CD8-positive, alpha-beta memory T cell (primary cell): ENCODE data around the gene IL22RA2. TPM values are rescaled to one million over a fixed set of nuclear protein-coding genes. Genes with fewer than 3 reads are reported as not detected.

Experiments used
- CTCF ChIA-PET: fragments of 350-600 bp; sonication (Branson Sonifier 250); formaldehyde crosslinking; loops from one replicate; lab custom pipeline; 2021; ENCODE audit warnings: antibody characterized with exemption; lab: Charles Lee
- POLR2A ChIA-PET: fragments of 350-600 bp; sonication (Branson Sonifier 250); formaldehyde crosslinking; loops from one replicate; lab custom pipeline; 2021; ENCODE audit warnings: antibody characterized with exemption; lab: Charles Lee
- DNase-seq, 5 donors: peaks; one replicate each; pipeline versions ENCODE4 v3.0.0 to v3.0.0-alpha.2; 2020 to 2022; ENCODE audit warnings: mixed read lengths in 1 of 5
- H3K27ac ChIP-seq: one replicate; pipeline ENCODE4 v1.7.0; 2013; ENCODE audit warnings: low read depth, mild to moderate bottlenecking, low read length, moderate library complexity
- H3K27me3 ChIP-seq: 2 replicates; pipeline ENCODE4 v1.7.0; 2013; ENCODE audit warnings: low read length, mild to moderate bottlenecking; ENCODE audit not compliant: insufficient read depth, poor library complexity, severe bottlenecking
- H3K36me3 ChIP-seq: 2 replicates; pipeline ENCODE4 v1.7.0; 2013; ENCODE audit warnings: mild to moderate bottlenecking, low read length, moderate library complexity; ENCODE audit not compliant: insufficient read depth
- H3K4me1 ChIP-seq: 2 replicates; pipeline ENCODE4 v1.7.0; 2013; ENCODE audit warnings: mild to moderate bottlenecking, low read length, moderate library complexity; ENCODE audit not compliant: insufficient read depth
- H3K4me3 ChIP-seq: 2 replicates; pipeline ENCODE4 v1.7.0; 2013; ENCODE audit warnings: mild to moderate bottlenecking, low read length
- H3K9me3 ChIP-seq: 2 replicates; pipeline ENCODE4 v1.7.0; 2013; ENCODE audit warnings: mild to moderate bottlenecking, low read length
- H3K27ac Mint-ChIP-seq, 8 donors: one replicate each; pipeline ENCODE4 v1.8.0; 2020 to 2021; ENCODE audit warnings: mixed read lengths in 8 of 8, mild to moderate bottlenecking in 6 of 8, inconsistent platforms in 3 of 8, moderate library complexity in 3 of 8
- H3K27me3 Mint-ChIP-seq, 2 donors: one replicate each; pipeline ENCODE4 v1.8.0; 2020 to 2021; ENCODE audit warnings: mixed read lengths in 2 of 2, mild to moderate bottlenecking in 1 of 2, moderate library complexity in 1 of 2
- H3K36me3 Mint-ChIP-seq, 3 donors: one replicate each; pipeline ENCODE4 v1.8.0; 2020 to 2021; ENCODE audit warnings: mixed read lengths in 3 of 3, inconsistent platforms in 1 of 3, mild to moderate bottlenecking in 1 of 3
- H3K4me1 Mint-ChIP-seq, 3 donors: one replicate each; pipeline ENCODE4 v1.8.0; 2020 to 2021; ENCODE audit warnings: mixed read lengths in 3 of 3, inconsistent platforms in 1 of 3, mild to moderate bottlenecking in 1 of 3
- H3K4me3 Mint-ChIP-seq, 7 donors: one replicate each; pipeline ENCODE4 v1.8.0; 2020 to 2021; ENCODE audit warnings: mixed read lengths in 7 of 7, mild to moderate bottlenecking in 6 of 7, moderate library complexity in 4 of 7, inconsistent platforms in 2 of 7
- H3K9me3 Mint-ChIP-seq, 5 donors: one replicate each; pipeline ENCODE4 v1.8.0; 2020 to 2022; ENCODE audit warnings: mixed read lengths in 5 of 5, mild to moderate bottlenecking in 3 of 5, moderate library complexity in 2 of 5, inconsistent platforms in 1 of 5
- polyA plus RNA-seq: library from polyadenylated mRNA; unstranded; fragments of 300-500 nt; fragmentation: Illumina TruSeq; gene quantifications from one replicate; pipeline ENCODE4 v1.2.3, GENCODE V29; 2021
- total RNA-seq, 2 experiments: library from RNA; stranded (reverse); gene quantifications; one replicate each; pipeline ENCODE4 v1.2.3, GENCODE V29; 2021

Gene IL22RA2
- total and polyA plus RNA-seq, 3 experiments from 2014 or later = not detected

GRCh38 chr6:137171053-137171374 is 2.4 kb downstream of the IL22RA2 start:
- Histone ChIP-seq H3K9me3 (no peaks in the 10 kb centered on the region), H3K27me3 (no peaks in the 10 kb centered on the region), H3K36me3 (no peaks in the 10 kb centered on the region), H3K27ac (no peak overlapping the region), H3K4me3 (no peak overlapping the region), H3K4me1 (peaks cover 3% of the 10 kb centered on the region)
- H3K27me3 Mint-ChIP-seq = no peaks in the 10 kb centered on the region
- peaks cover 7 to 16% (median 12%) of the 10 kb centered on the region in 3 donors for H3K4me1 Mint-ChIP-seq
- no peak overlapping the region for H3K4me3 Mint-ChIP-seq
- no peaks in the 10 kb centered on the region for H3K9me3 Mint-ChIP-seq
- ChIA-PET POLR2A (no interaction called here), CTCF (no interaction called here)
- no peak for DNase-seq
- H3K27ac Mint-ChIP-seq = no peak overlapping the region
- no peaks in the 10 kb centered on the region for H3K36me3 Mint-ChIP-seq

DNA sequence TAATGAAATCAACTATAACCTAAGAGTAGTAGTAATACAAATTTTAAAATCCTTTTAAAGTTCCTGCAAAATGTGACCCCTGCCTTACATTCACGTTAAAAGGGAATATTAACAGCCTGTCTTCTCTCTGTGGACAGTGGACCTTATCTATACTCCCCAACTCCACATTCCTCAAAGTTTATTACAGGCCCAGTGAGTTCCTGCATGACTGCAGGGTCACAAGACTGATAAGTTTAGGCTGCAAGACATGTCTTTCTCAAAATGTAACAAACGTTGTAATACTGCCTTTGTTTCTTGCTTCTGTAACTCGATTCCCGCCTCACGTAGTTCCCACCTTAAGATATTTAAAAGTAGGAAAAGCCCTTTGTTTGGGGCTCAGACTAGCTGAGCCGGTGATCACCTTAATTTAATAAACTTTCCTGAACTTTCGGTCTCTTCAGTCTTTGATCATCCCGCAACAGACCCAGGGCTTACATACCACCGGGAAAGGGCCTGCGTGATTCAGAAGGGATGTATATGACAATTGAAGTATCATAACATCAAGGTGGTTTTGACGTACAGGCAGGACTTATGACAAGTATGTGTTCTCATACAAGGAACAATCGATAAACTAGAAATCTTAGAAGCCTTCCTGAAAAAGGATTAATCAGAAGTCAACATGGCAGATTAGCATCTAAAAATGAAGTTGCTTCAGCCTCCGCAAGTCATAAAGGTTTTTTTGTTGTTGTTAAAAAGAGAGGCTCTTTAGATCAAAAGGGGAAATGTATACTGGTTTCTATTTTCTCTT is 3.0 kb downstream of the IL22RA2 start:
- no peaks in the 10 kb centered on the region for H3K9me3 ChIP-seq
- H3K4me1 ChIP-seq = peaks cover 9% of the 10 kb centered on the region
- no peaks in the 10 kb centered on the region for H3K9me3 Mint-ChIP-seq
- POLR2A ChIA-PET = no interaction called here
- DNase-seq = no peak
- no peaks in the 10 kb centered on the region for H3K27me3 Mint-ChIP-seq
- no peaks in the 10 kb centered on the region for H3K36me3 ChIP-seq
- peak overlapping the region; percentile 36 for H3K27ac ChIP-seq
- no peak overlapping the region for H3K4me3 Mint-ChIP-seq
- no peaks in the 10 kb centered on the region for H3K36me3 Mint-ChIP-seq
- no peaks in the 10 kb centered on the region for H3K27me3 ChIP-seq
- H3K4me3 ChIP-seq = no peak overlapping the region
- no peak overlapping the region for H3K27ac Mint-ChIP-seq
- H3K4me1 Mint-ChIP-seq = peaks cover 13 to 22% (median 17%) of the 10 kb centered on the region in 3 donors
- CTCF ChIA-PET = no interaction called here

DNA sequence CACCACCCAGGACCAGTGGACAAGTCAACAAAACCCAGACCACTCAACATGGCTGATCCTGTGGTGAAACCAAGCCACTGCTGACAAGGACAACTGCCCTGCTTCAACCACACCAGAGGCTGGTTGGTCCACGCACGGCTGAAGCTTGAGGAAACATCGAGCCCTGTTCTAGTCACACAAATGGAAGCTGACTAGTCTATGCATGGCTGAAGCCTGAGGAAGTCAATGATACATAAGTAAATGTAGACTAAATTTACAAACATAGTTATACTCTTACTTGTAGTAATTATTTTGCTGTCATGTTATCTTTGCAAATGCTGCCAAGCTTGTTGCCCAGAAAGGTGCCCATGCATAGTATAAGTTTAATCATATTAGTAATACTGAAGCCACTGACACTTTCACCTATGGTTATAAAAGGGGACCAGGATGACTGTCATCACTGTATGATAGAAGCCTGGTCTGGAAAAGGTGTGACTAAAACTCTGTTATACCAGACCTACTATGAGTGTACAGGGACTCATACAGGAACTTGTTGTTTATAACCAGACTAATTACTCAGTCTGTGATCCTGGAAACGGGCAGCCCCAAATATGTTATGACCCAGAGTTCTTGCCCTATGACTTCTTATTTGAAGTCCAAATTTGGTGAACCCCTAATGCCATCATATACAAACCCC is 5.6 kb downstream of the IL22RA2 start:
- H3K27ac ChIP-seq = no peak overlapping the region
- ChIA-PET CTCF (no interaction called here), POLR2A (no interaction called here)
- peaks cover 28 to 42% (median 29%) of the 10 kb centered on the region in 3 donors for H3K4me1 Mint-ChIP-seq
- peaks cover 14% of the 10 kb centered on the region for H3K4me1 ChIP-seq
- H3K9me3 ChIP-seq = no peaks in the 10 kb centered on the region
- no peaks in the 10 kb centered on the region for H3K36me3 ChIP-seq
- peaks cover 0 to 4% (median 2%) of the 10 kb centered on the region in 3 donors for H3K36me3 Mint-ChIP-seq
- no peak overlapping the region for H3K4me3 Mint-ChIP-seq
- peaks cover 0 to 5% of the 10 kb centered on the region in 2 donors for H3K27me3 Mint-ChIP-seq
- no peaks in the 10 kb centered on the region for H3K27me3 ChIP-seq
- DNase-seq = no peak
- H3K9me3 Mint-ChIP-seq = no peaks in the 10 kb centered on the region
- H3K4me3 ChIP-seq = no peak overlapping the region
- H3K27ac Mint-ChIP-seq = no peak overlapping the region

- H3K4me1 Mint-ChIP-seq = peaks cover 28 to 43% (median 28%) of the 10 kb centered on the region in 3 donors
- Histone ChIP-seq H3K4me1 (peaks cover 14% of the 10 kb centered on the region), H3K27me3 (no peaks in the 10 kb centered on the region), H3K36me3 (no peaks in the 10 kb centered on the region), H3K27ac (no peak overlapping the region), H3K4me3 (no peak overlapping the region), H3K9me3 (no peaks in the 10 kb centered on the region)
- CTCF ChIA-PET = interaction anchor here (1.1 to 1.7 kb wide), 2 partner anchors 23 to 325 kb away, joined by 3 read pairs; no protein-coding TSS in a partner anchor
- DNase-seq = no peak
- POLR2A ChIA-PET = no interaction called here
- H3K4me3 Mint-ChIP-seq = peak overlapping the region in 2 of 7 donors; percentile 64 to 81
- H3K36me3 Mint-ChIP-seq = peaks cover 0 to 4% (median 2%) of the 10 kb centered on the region in 3 donors
- peaks cover 1 to 5% of the 10 kb centered on the region in 2 donors for H3K27me3 Mint-ChIP-seq
- H3K27ac Mint-ChIP-seq = peak overlapping the region in 6 of 8 donors; percentile 14 to 93 (median 77)
- no peaks in the 10 kb centered on the region for H3K9me3 Mint-ChIP-seq
Measured at GRCh38 chr6:137166247-137167098, 7.0 kb downstream of the IL22RA2 start.

- H3K27ac ChIP-seq = no peak overlapping the region
- H3K27me3 Mint-ChIP-seq = peaks cover 1 to 5% of the 10 kb centered on the region in 2 donors
- H3K9me3 Mint-ChIP-seq = no peaks in the 10 kb centered on the region
- H3K36me3 ChIP-seq = no peaks in the 10 kb centered on the region
- H3K9me3 ChIP-seq = no peaks in the 10 kb centered on the region
- POLR2A ChIA-PET = no interaction called here
- CTCF ChIA-PET = interaction anchor here (1.1 to 1.7 kb wide), 2 partner anchors 24 to 326 kb away, joined by 3 read pairs; no protein-coding TSS in a partner anchor
- H3K4me1 Mint-ChIP-seq = peaks cover 22 to 43% (median 30%) of the 10 kb centered on the region in 3 donors
- peak in 2 of 5 donors; percentile 24 to 41 for DNase-seq
- H3K36me3 Mint-ChIP-seq = peaks cover 0 to 4% (median 2%) of the 10 kb centered on the region in 3 donors
- no peaks in the 10 kb centered on the region for H3K27me3 ChIP-seq
- peak overlapping the region in 7 of 8 donors; percentile 32 to 93 (median 86) for H3K27ac Mint-ChIP-seq
- no peak overlapping the region for H3K4me3 ChIP-seq
- peak overlapping the region; percentile 15 to 88 (median 64) for H3K4me3 Mint-ChIP-seq
- peaks cover 14% of the 10 kb centered on the region for H3K4me1 ChIP-seq
Measured at GRCh38 chr6:137165375-137166246, 7.8 kb downstream of the IL22RA2 start.

DNA sequence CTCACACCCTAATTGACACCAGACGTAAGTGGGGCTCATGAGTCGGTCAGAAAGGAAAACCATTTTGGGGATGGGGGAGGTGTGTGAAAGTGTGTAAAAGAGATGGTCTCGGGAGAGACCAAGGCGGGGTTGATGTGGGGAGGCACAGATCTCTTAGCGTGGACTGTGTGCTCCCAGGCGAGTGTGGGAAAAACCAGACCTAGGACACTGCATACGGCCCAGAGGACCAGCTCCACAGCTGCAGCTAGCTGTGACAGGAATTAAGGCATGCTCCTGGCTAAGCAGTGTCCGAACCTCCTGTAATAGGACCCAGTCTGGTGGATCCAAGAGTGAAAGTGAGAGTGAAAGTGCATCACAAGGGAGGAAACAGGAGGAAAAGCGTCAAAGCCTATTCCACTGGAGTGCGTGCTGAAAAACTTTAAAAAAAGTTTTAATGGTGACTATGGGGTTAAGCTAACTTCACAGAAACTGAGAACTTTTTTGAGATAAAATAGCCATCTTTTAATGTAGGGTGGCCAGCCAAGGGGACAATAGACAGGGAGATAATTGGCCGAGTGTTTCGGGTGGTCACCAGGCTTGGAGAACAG is 9.6 kb downstream of the IL22RA2 start:
- Mint-ChIP-seq H3K4me1 (peaks cover 22 to 41% (median 29%) of the 10 kb centered on the region in 3 donors), H3K27me3 (peaks cover 6 to 9% of the 10 kb centered on the region in 2 donors), H3K9me3 (no peaks in the 10 kb centered on the region), H3K36me3 (peaks cover 0 to 4% (median 2%) of the 10 kb centered on the region in 3 donors), H3K27ac (no peak overlapping the region), H3K4me3 (no peak overlapping the region)
- Histone ChIP-seq H3K36me3 (no peaks in the 10 kb centered on the region), H3K4me3 (no peak overlapping the region), H3K27me3 (no peaks in the 10 kb centered on the region), H3K9me3 (no peaks in the 10 kb centered on the region), H3K4me1 (peaks cover 14% of the 10 kb centered on the region), H3K27ac (peak overlapping the region; percentile 52)
- no peak for DNase-seq
- ChIA-PET CTCF (no interaction called here), POLR2A (no interaction called here)
